ENCODE results near the gene SCN4B.

GRCh38 chr11:118149493-118149892 lies 3.1 kb downstream of the SCN4B start:
- TF ChIP-seq CTCF (conservative IDR thresholded peaks at IDR 0.05 in 1 of 2, IDR thresholded peaks at IDR 0.05 in 1 of 2; ENCODE audit: low read depth in 1 of 2, low read length in 2 of 2) (no peak), EZH2 (IDR thresholded peaks at IDR 0.05; ENCODE audit: low read length, missing control alignments) (no peak)

Measured in fibroblast of lung (primary cell).